Brain microvascular endothelial cell (primary cell): ENCODE data around the gene AP1S2.
A peak's percentile ranks its signal among the peaks of the same experiment; 100 is the strongest.

ENCODE experiments used
- DNase-seq: peaks from one replicate; pipeline ENCODE4 v3.0.0-alpha.2; 2020
- H3K27ac ChIP-seq: fragments of 250-450 bp; sonication (Bioruptor Pico); 2 replicates; pipeline ENCODE4 v1.5.1; 2020; ENCODE audit warnings: mild to moderate bottlenecking, moderate library complexity
- H3K27me3 ChIP-seq: fragments of 250-450 bp; sonication (Bioruptor Pico); replicated peaks from 2 replicates; pipeline ENCODE4 v1.5.1; 2020; ENCODE audit warnings: mild to moderate bottlenecking
- H3K36me3 ChIP-seq: fragments of 250-450 bp; sonication (Bioruptor Pico); replicated peaks from 2 replicates; pipeline ENCODE4 v1.5.1; 2020; ENCODE audit warnings: mild to moderate bottlenecking
- H3K4me3 ChIP-seq: 2 replicates; pipeline ENCODE4 v1.5.1; 2011; ENCODE audit warnings: low read depth, mild to moderate bottlenecking, control low read depth, low read length, moderate library complexity
- CTCF ChIP-seq: IDR thresholded peaks from 2 replicates; pipeline ENCODE4 v1.5.1; 2011; ENCODE audit warnings: low read depth, mild to moderate bottlenecking, moderate library complexity, low read length, control low read depth, inconsistent platforms; ENCODE audit errors: missing control alignments
- in situ Hi-C: cut with HindIII; loops from 2 replicates; pipeline ENCODE4 v1.10.0; 2017; ENCODE audit warnings: low sequenced_read_pairs, low pct_ligation_motif_present

AP1S2 gene

GRCh38 chrX:15854080-15854655 is 445 bp downstream of the AP1S2 start:
- Histone ChIP-seq H3K27me3 (no peaks in the 10 kb centered on the region), H3K27ac (no peak overlapping the region), H3K36me3 (no peaks in the 10 kb centered on the region), H3K4me3 (peak overlapping the region; percentile 61)
- DNase-seq, result no peak
- in situ Hi-C loops, result no loop called here
- TF ChIP-seq CTCF, result no peak

DNA sequence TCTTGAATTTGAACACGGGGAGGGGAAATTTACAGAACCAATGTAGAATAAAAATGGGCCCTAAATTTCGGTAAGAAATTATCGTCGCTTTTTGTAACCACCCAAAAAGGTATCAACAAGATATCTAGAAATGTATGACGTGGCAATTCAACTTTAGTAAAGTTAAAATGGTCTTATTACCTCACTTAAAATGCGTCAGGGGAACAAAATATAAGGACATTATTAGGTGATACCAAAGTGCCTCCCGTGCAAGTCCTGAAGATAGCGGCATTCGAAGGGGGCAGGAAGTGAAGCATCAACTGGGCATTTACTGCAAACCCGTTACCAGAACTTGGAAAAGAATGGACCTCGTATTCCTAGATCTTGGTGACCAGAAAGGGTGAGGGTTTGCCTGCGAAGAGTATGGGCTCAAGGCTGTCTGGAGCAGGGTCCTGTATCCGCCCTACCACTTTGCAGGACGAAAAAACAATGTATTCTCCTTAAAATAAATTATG is 980 bp downstream of the AP1S2 start:
- in situ Hi-C loops, result no loop called here
- H3K27ac ChIP-seq, result no peak overlapping the region
- no peaks in the 10 kb centered on the region for H3K27me3 ChIP-seq
- DNase-seq, result no peak
- TF ChIP-seq CTCF, result no peak
- H3K4me3 ChIP-seq, result peak overlapping the region; percentile 61
- H3K36me3 ChIP-seq, result no peaks in the 10 kb centered on the region

GRCh38 chrX:15849555-15849954 is 5.1 kb downstream of the AP1S2 start:
- H3K4me3 ChIP-seq, result no peak overlapping the region
- no peaks in the 10 kb centered on the region for H3K27me3 ChIP-seq
- peak; percentile 60 for TF ChIP-seq CTCF
- DNase-seq, result no peak
- H3K36me3 ChIP-seq, result peaks cover 2% of the 10 kb centered on the region
- H3K27ac ChIP-seq, result no peak overlapping the region
- in situ Hi-C loops, result no loop called here

GRCh38 chrX:15848576-15848975 is 6.0 kb downstream of the AP1S2 start:
- H3K4me3 ChIP-seq, result no peak overlapping the region
- in situ Hi-C loops, result no loop called here
- no peak overlapping the region for H3K27ac ChIP-seq
- H3K36me3 ChIP-seq, result peaks cover 2% of the 10 kb centered on the region
- no peak for TF ChIP-seq CTCF
- H3K27me3 ChIP-seq, result no peaks in the 10 kb centered on the region
- no peak for DNase-seq

GRCh38 chrX:15843960-15844359 is 10.7 kb downstream of the AP1S2 start:
- in situ Hi-C loops, result no loop called here
- TF ChIP-seq CTCF, result no peak
- H3K27me3 ChIP-seq, result no peaks in the 10 kb centered on the region
- H3K27ac ChIP-seq, result no peak overlapping the region
- H3K4me3 ChIP-seq, result no peak overlapping the region
- DNase-seq, result no peak
- peaks cover 4% of the 10 kb centered on the region for H3K36me3 ChIP-seq
